HepG2 (cell line): ENCODE results near the gene B9D2. TPM values are rescaled to one million over a fixed set of nuclear protein-coding genes. Genes with fewer than 3 reads are reported as not detected.

Source experiments
- DMTF1 ChIP-seq: sonication (generic); formaldehyde crosslinking; IDR thresholded peaks from 2 replicates; pipeline ENCODE4 v1.4.0; 2020; ENCODE audit warnings: mild to moderate bottlenecking, missing genetic modification reagents
- E2F1 ChIP-seq: sonication (generic); formaldehyde crosslinking; IDR thresholded peaks from 2 replicates; pipeline ENCODE4 v1.5.0; 2020; ENCODE audit warnings: missing genetic modification reagents
- FOXK2 ChIP-seq: fragments of 450-650 bp; IDR thresholded peaks from 2 replicates; pipeline ENCODE4 v1.6.1; 2016
- HNF1A ChIP-seq, 2 experiments: sonication (generic) in 1 of 2; formaldehyde crosslinking in 1 of 2; IDR thresholded peaks; 2 replicates each; pipeline versions ENCODE4 v1.4.0 to v1.6.1; 2016 to 2020; ENCODE audit warnings: borderline replicate concordance in 1 of 2, low read depth in 1 of 2, mild to moderate bottlenecking in 1 of 2, missing genetic modification reagents in 1 of 2
- MED13 ChIP-seq: sonication (generic); formaldehyde crosslinking; IDR thresholded peaks from 2 replicates; pipeline ENCODE4 v1.5.0; 2020; ENCODE audit warnings: missing genetic modification reagents
- RERE ChIP-seq: IDR thresholded peaks from 2 replicates; pipeline ENCODE4 v1.6.1; 2016; ENCODE audit warnings: low read depth, missing genetic modification reagents, missing compliant biosample characterization
- REXO4 ChIP-seq: sonication (generic); formaldehyde crosslinking; IDR thresholded peaks from 2 replicates; pipeline ENCODE4 v1.8.0; 2022; ENCODE audit warnings: missing genetic modification reagents, mild to moderate bottlenecking, borderline replicate concordance
- STAG1 ChIP-seq: sonication (generic); formaldehyde crosslinking; IDR thresholded peaks from 2 replicates; pipeline ENCODE4 v1.4.0; 2020; ENCODE audit warnings: missing genetic modification reagents
- ZBTB1 ChIP-seq: sonication (generic); formaldehyde crosslinking; IDR thresholded peaks from 2 replicates; pipeline ENCODE4 v1.4.0; 2020; ENCODE audit warnings: missing genetic modification reagents, borderline replicate concordance
- ZNF512 ChIP-seq: sonication (generic); formaldehyde crosslinking; IDR thresholded peaks from 2 replicates; pipeline ENCODE4 v1.4.0; 2020; ENCODE audit warnings: mild to moderate bottlenecking, missing genetic modification reagents
- ZNF605 ChIP-seq: sonication (generic); formaldehyde crosslinking; IDR thresholded peaks from 2 replicates; pipeline ENCODE4 v1.8.0; 2022; ENCODE audit warnings: mild to moderate bottlenecking, missing genetic modification reagents
- polyA plus RNA-seq, 8 experiments: library from polyadenylated mRNA; depleted of rRNA in 3 of 8; stranded (reverse) in 7 of 8; unstranded in 1 of 8; fragments of >200 nt; fragmentation: Illumina TruSeq in 4 of 8; extraction: Trizol in 4 of 8; gene quantifications; 2 replicates each; pipeline versions ENCODE4 v1.2.1 to v1.2.3, GENCODE V29; 2011 to 2016; ENCODE audit warnings: low read depth in 4 of 8, missing spikeins in 1 of 8, mixed read lengths in 1 of 8; ENCODE audit not compliant: insufficient read depth in 1 of 8
- total RNA-seq, 5 experiments: library from RNA; depleted of rRNA; stranded (reverse); fragments of >200 nt; fragmentation: Illumina TruSeq; extraction: Trizol; gene quantifications; 2 replicates each; pipeline ENCODE4 v1.2.3, GENCODE V29; 2016; ENCODE audit warnings: low read depth in 1 of 5

The B9D2 gene
- total and polyA plus RNA-seq, 2 of the 13 experiments (the other 11 are each of a cell fraction or from before 2014, with no cell fraction given) = 3.1 to 4.4 TPM

- TF ChIP-seq RERE (CRISPR knock-in tag) (0 out of 2 replicates have a peak, but pooled peaks have one; percentile 6), DMTF1 (no peak), STAG1 (CRISPR knock-in tag) (no peak; the same call in 1 of the 2 replicates), ZBTB1 (CRISPR knock-in tag) (0 out of 2 replicates have a peak, but pooled peaks have one; percentile 78), ZNF605 (CRISPR knock-in tag) (peak; percentile 71; the same call in 1 of the 2 replicates), MED13 (peak; percentile 77), ZNF512 (CRISPR knock-in tag) (no peak), REXO4 (no peak), E2F1 (CRISPR knock-in tag) (peak; percentile 84), FOXK2 (peak; percentile 99), HNF1A (IDR thresholded peaks at IDR 0.05; ENCODE audit: low read depth) (no peak), HNF1A (CRISPR knock-in tag; IDR thresholded peaks at IDR 0.05; ENCODE audit: borderline replicate concordance) (peak; percentile 50; the same call in 1 of the 2 replicates)
These were observed 33.4 kb upstream of the B9D2 start, which contains the start of the genes BCKDHA and EXOSC5 (continued) for GRCh38 chr19:41397086-41398049.
